ENCODE measurements around the gene LAMC2. TPM values are rescaled to one million over a fixed set of nuclear protein-coding genes. Genes with fewer than 3 reads are reported as not detected.

The LAMC2 gene
- total and polyA plus RNA-seq, 7 donors, result 2.6 to 24.0 (median 4.2) TPM

GRCh38 chr1:183242556-183242955, 56.5 kb downstream of the LAMC2 start:
- intact Hi-C loops (cut with DNase I), result no loop called here
- Histone ChIP-seq H3K27ac (peak overlapping the region; percentile 39 to 71 (median 50)), H3K27me3 (no peaks in the 10 kb centered on the region), H3K4me1 (peaks cover 0 to 4% (median 0%) of the 10 kb centered on the region in 4 donors), H3K9me3 (no peaks in the 10 kb centered on the region), H3K36me3 (no peaks in the 10 kb centered on the region), H3K4me3 (no peak overlapping the region)
- TF ChIP-seq POLR2A (IDR thresholded peaks at IDR 0.05), result no peak
- TF ChIP-seq CTCF (IDR thresholded peaks at IDR 0.05), result no peak
- TF ChIP-seq POLR2AphosphoS5 (IDR thresholded peaks at IDR 0.05), result peak in 3 of 4 donors; percentile 4 to 40 (median 29)
- no peak for TF ChIP-seq EP300 (IDR thresholded peaks at IDR 0.05)
- no peak for DNase-seq
- 80 to 81% methylated on average over 3 of the region's 3 CpGs for WGBS, 2 donors

DNA sequence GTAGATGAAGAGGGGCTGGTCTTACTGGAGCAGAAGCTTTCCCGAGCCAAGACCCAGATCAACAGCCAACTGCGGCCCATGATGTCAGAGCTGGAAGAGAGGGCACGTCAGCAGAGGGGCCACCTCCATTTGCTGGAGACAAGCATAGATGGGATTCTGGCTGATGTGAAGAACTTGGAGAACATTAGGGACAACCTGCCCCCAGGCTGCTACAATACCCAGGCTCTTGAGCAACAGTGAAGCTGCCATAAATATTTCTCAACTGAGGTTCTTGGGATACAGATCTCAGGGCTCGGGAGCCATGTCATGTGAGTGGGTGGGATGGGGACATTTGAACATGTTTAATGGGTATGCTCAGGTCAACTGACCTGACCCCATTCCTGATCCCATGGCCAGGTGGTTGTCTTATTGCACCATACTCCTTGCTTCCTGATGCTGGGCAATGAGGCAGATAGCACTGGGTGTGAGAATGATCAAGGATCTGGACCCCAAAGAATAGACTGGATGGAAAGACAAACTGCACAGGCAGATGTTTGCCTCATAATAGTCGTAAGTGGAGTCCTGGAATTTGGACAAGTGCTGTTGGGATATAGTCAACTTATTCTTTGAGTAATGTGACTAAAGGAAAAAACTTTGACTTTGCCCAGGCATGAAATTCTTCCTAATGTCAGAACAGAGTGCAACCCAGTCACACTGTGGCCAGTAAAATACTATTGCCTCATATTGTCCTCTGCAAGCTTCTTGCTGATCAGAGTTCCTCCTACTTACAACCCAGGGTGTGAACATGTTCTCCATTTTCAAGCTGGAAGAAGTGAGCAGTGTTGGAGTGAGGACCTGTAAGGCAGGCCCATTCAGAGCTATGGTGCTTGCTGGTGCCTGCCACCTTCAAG, 57.3 kb downstream of the LAMC2 start:
- Histone ChIP-seq H3K4me3 (no peak overlapping the region), H3K4me1 (peaks cover 0 to 4% (median 0%) of the 10 kb centered on the region in 4 donors), H3K27me3 (no peaks in the 10 kb centered on the region), H3K36me3 (no peaks in the 10 kb centered on the region), H3K27ac (peak overlapping the region; percentile 41 to 71 (median 58)), H3K9me3 (no peaks in the 10 kb centered on the region)
- intact Hi-C loops (cut with DNase I), result no loop called here
- 85 to 91% methylated on average over 5 of the region's 5 CpGs for WGBS, 2 donors
- DNase-seq, result peak; percentile 93
- TF ChIP-seq CTCF (IDR thresholded peaks at IDR 0.05) (no peak), POLR2AphosphoS5 (IDR thresholded peaks at IDR 0.05) (peak; percentile 38 to 67 (median 57)), EP300 (IDR thresholded peaks at IDR 0.05) (no peak), POLR2A (IDR thresholded peaks at IDR 0.05) (no peak)

- Histone ChIP-seq H3K36me3 (no peaks in the 10 kb centered on the region), H3K9me3 (no peaks in the 10 kb centered on the region), H3K27me3 (no peaks in the 10 kb centered on the region), H3K27ac (peak overlapping the region; percentile 41 to 71 (median 58)), H3K4me3 (no peak overlapping the region), H3K4me1 (peaks cover 0 to 4% (median 0%) of the 10 kb centered on the region in 4 donors)
- TF ChIP-seq CTCF (IDR thresholded peaks at IDR 0.05), result no peak
- TF ChIP-seq EP300 (IDR thresholded peaks at IDR 0.05), result peak in 3 of 4 donors; percentile 8 to 75 (median 23)
- peak; percentile 76 to 86 (median 81) for TF ChIP-seq POLR2AphosphoS5 (IDR thresholded peaks at IDR 0.05)
- 74 to 90% methylated on average over 1 of the region's 1 CpG for WGBS, 2 donors
- DNase-seq, result peak; percentile 95
- intact Hi-C loops (cut with DNase I), result no loop called here
Measured at GRCh38 chr1:183244466-183244865, 58.4 kb downstream of the LAMC2 start.

DNA sequence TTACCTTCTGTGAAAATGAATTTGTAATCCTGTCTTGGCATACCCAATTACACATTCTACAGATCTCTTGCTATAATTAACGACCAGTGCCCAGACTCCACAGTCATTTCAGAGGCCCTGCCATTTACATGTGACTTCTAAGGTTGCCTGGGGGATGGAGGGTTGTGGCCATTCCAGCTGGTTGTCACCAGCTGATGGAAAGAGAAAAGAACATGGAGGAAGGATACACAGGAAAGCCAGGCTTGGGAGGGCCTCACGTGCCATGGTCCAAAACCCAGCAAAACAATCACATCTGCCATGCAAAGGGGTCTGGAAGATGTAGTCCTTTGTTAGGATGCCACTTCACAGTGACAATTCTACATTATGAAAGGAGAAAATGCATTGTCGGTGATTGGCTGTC, 59.3 kb downstream of the LAMC2 start:
- WGBS, 2 donors, result 89 to 93% methylated on average over 3 of the region's 3 CpGs
- Histone ChIP-seq H3K27me3 (no peaks in the 10 kb centered on the region), H3K36me3 (no peaks in the 10 kb centered on the region), H3K4me3 (no peak overlapping the region), H3K9me3 (no peaks in the 10 kb centered on the region), H3K4me1 (peaks cover 0 to 4% (median 0%) of the 10 kb centered on the region in 4 donors), H3K27ac (peak overlapping the region in 2 of 4 donors; percentile 1 to 37)
- intact Hi-C loops (cut with DNase I), result no loop called here
- TF ChIP-seq EP300 (IDR thresholded peaks at IDR 0.05) (no peak), POLR2A (IDR thresholded peaks at IDR 0.05) (no peak), CTCF (IDR thresholded peaks at IDR 0.05) (no peak), POLR2AphosphoS5 (IDR thresholded peaks at IDR 0.05) (no peak)
- DNase-seq, result no peak
